HG02943 (cell line): Measurements from ENCODE around the gene TIGAR.

ENCODE experiments used
- ATAC-seq: cut with Tn5 transposase; IDR thresholded peaks from one replicate; pipeline ENCODE4 v1.9.1; 2021; ENCODE audit warnings: mild to moderate bottlenecking, low read depth, moderate library complexity; ENCODE audit not compliant: unreplicated experiment

The TIGAR gene

GRCh38 chr12:4369548-4369947, 48.5 kb downstream of the TIGAR start:
- no peak for ATAC-seq

GRCh38 chr12:4370265-4370664, 49.3 kb downstream of the TIGAR start:
- no peak for ATAC-seq

GRCh38 chr12:4372653-4373052, 51.6 kb downstream of the TIGAR start:
- ATAC-seq: no peak

- ATAC-seq: no peak
Measured at GRCh38 chr12:4375449-4375848, 54.4 kb downstream of the TIGAR start.

- ATAC-seq: no peak
Measured at GRCh38 chr12:4378772-4379171, 57.8 kb downstream of the TIGAR start.

GRCh38 chr12:4379405-4379804, 58.4 kb downstream of the TIGAR start, which contains the start of gene FGF23:
Gene FGF23 (minus strand): TSS chr12:4379712. CDS start chr12:4379582, 130 bp downstream.
- no peak for ATAC-seq

- no peak for ATAC-seq
Measured at GRCh38 chr12:4380332-4380731, 59.3 kb downstream of the TIGAR start.

- ATAC-seq: no peak
Measured at GRCh38 chr12:4383304-4383865, 62.4 kb downstream of the TIGAR start.

GRCh38 chr12:4386801-4387200, 65.8 kb downstream of the TIGAR start:
- ATAC-seq: no peak

GRCh38 chr12:4387607-4388006, 66.6 kb downstream of the TIGAR start:
- ATAC-seq: no peak

- no peak for ATAC-seq
Measured at GRCh38 chr12:4388032-4388431, 67.0 kb downstream of the TIGAR start.

GRCh38 chr12:4388662-4389061, 67.6 kb downstream of the TIGAR start:
- ATAC-seq: no peak

- ATAC-seq: no peak
Measured at GRCh38 chr12:4392223-4392742, 71.3 kb downstream of the TIGAR start.

- no peak for ATAC-seq
Measured at GRCh38 chr12:4393211-4393610, 72.2 kb downstream of the TIGAR start.

GRCh38 chr12:4395818-4396217, 74.8 kb downstream of the TIGAR start:
- no peak for ATAC-seq

GRCh38 chr12:4401117-4401516, 80.1 kb downstream of the TIGAR start:
- ATAC-seq: no peak

- no peak for ATAC-seq
Measured at GRCh38 chr12:4402996-4403395, 82.0 kb downstream of the TIGAR start.
